H1 (cell line): ENCODE measurements around the gene KRT35. TPM values are rescaled to one million over a fixed set of nuclear protein-coding genes. Genes with fewer than 3 reads are reported as not detected.
A peak's percentile ranks its signal among the peaks of the same experiment; 100 is the strongest.

Experiments used
- CTCF ChIA-PET: fragments of 300-600 bp; sonication (Branson Sonifier 250); formaldehyde crosslinking; loops from one replicate; lab custom pipeline; 2021; ENCODE audit not compliant: partially characterized antibody; lab: Charles Lee
- POLR2A ChIA-PET: fragments of 300-600 bp; sonication (Branson Sonifier 250); formaldehyde crosslinking; loops from one replicate; lab custom pipeline; 2021; ENCODE audit warnings: inconsistent platforms; ENCODE audit not compliant: partially characterized antibody; lab: Charles Lee
- DNase-seq, 2 experiments: peaks; one replicate each; pipeline versions ENCODE4 v3.0.0 to v3.0.0-alpha.2; 2010 to 2022; ENCODE audit warnings: low spot score in 2 of 2, low read depth in 1 of 2, mixed read lengths in 1 of 2
- FAIRE-seq: peaks from 2 replicates; lab custom pipeline; 2011; peaks lifted over from hg19 to GRCh38; lab: Jason Lieb, UNC
- H2AFZ ChIP-seq: 2 replicates; pipeline ENCODE4 v1.8.1; 2012; ENCODE audit warnings: low read length, inconsistent platforms
- H2AK5ac ChIP-seq: 2 replicates; pipeline ENCODE4 v1.6.1; 2013; ENCODE audit warnings: low read depth, low read length
- H2BK120ac ChIP-seq: replicated peaks from 2 replicates; pipeline ENCODE3; 2013; ENCODE audit warnings: low read depth, low read length, inconsistent platforms
- H2BK12ac ChIP-seq: 2 replicates; pipeline ENCODE4 v1.6.1; 2013; ENCODE audit warnings: low read depth, low read length
- H2BK15ac ChIP-seq: 2 replicates; pipeline ENCODE4 v1.6.1; 2013; ENCODE audit warnings: low read length
- H2BK20ac ChIP-seq: 2 replicates; pipeline ENCODE4 v1.6.1; 2013; ENCODE audit warnings: low read length
- H2BK5ac ChIP-seq: 2 replicates; pipeline ENCODE4 v1.6.1; 2013; ENCODE audit warnings: low read depth, low read length
- H3K14ac ChIP-seq: 2 replicates; pipeline ENCODE4 v1.6.1; 2013; ENCODE audit warnings: inconsistent platforms; ENCODE audit not compliant: insufficient read length
- H3K18ac ChIP-seq: 2 replicates; pipeline ENCODE4 v1.6.1; 2013; ENCODE audit warnings: low read length; ENCODE audit errors: extremely low read depth
- H3K23ac ChIP-seq: 2 replicates; pipeline ENCODE4 v1.6.1; 2013; ENCODE audit warnings: inconsistent platforms; ENCODE audit not compliant: insufficient read length
- H3K23me2 ChIP-seq: 2 replicates; pipeline ENCODE4 v1.6.1; 2013; ENCODE audit warnings: low read depth, low read length
- H3K27ac ChIP-seq: 2 replicates; pipeline ENCODE4 v1.6.1; 2011; ENCODE audit warnings: low read depth, low read length, inconsistent platforms
- H3K27me3 ChIP-seq, 4 experiments: replicated peaks in 1 of 4; 1 replicate in 1 of 4; 2 replicates in 3 of 4; pipeline versions ENCODE4 v1.6.1 to v1.8.1; 2011 to 2013; ENCODE audit warnings: low read length in 3 of 4, mild to moderate bottlenecking in 3 of 4, inconsistent platforms in 2 of 4, mixed read lengths in 2 of 4, moderate library complexity in 1 of 4; ENCODE audit not compliant: control insufficient read depth in 3 of 4, insufficient read depth in 3 of 4; ENCODE audit errors: extremely low read depth in 1 of 4
- H3K36me3 ChIP-seq, 4 experiments: 2 replicates each; pipeline versions ENCODE4 v1.6.1 to v1.8.1; 2011 to 2013; ENCODE audit warnings: mild to moderate bottlenecking in 4 of 4, low read length in 3 of 4, moderate library complexity in 2 of 4, control low read depth in 1 of 4, inconsistent platforms in 1 of 4; ENCODE audit not compliant: insufficient read depth in 4 of 4, control insufficient read depth in 2 of 4
- H3K4ac ChIP-seq: replicated peaks from 2 replicates; pipeline ENCODE3; 2013; ENCODE audit warnings: low read length, low read depth, mixed read lengths, inconsistent platforms; ENCODE audit not compliant: insufficient read length
- H3K4me1 ChIP-seq, 4 experiments: replicated peaks in 1 of 4; 1 replicate in 1 of 4; 2 replicates in 3 of 4; pipeline versions ENCODE4 v1.6.1 to v1.8.1; 2011 to 2013; ENCODE audit warnings: low read length in 3 of 4, inconsistent platforms in 2 of 4, mixed read lengths in 1 of 4; ENCODE audit not compliant: insufficient read depth in 4 of 4, control insufficient read depth in 3 of 4
- H3K4me2 ChIP-seq, 2 experiments: 2 replicates each; pipeline versions ENCODE4 v1.6.1 to v1.8.1; 2011 to 2013; ENCODE audit warnings: low read depth in 2 of 2, low read length in 2 of 2, control low read depth in 1 of 2, inconsistent platforms in 1 of 2, mild to moderate bottlenecking in 1 of 2; ENCODE audit not compliant: insufficient read depth in 1 of 2
- H3K4me3 ChIP-seq, 4 experiments: fragments of 200-600, 300-600 bp in 1 of 4; sonication (generic), shearing (Covaris generic), sonication (Bioruptor Twin) in 1 of 4; 2 replicates each; pipeline versions ENCODE4 v1.5.1 to v1.8.1; 2011 to 2016; ENCODE audit warnings: low read length in 4 of 4, low read depth in 3 of 4, control low read depth in 2 of 4, inconsistent platforms in 2 of 4, mild to moderate bottlenecking in 2 of 4, mixed read lengths in 1 of 4, moderate library complexity in 1 of 4; ENCODE audit not compliant: insufficient read depth in 2 of 4; ENCODE audit errors: extremely low read depth in 1 of 4
- H3K56ac ChIP-seq: replicated peaks from 2 replicates; pipeline ENCODE3; 2013; ENCODE audit warnings: low read depth, mild to moderate bottlenecking, mixed read lengths, low read length, inconsistent platforms; ENCODE audit not compliant: insufficient read length
- H3K79me1 ChIP-seq: 2 replicates; pipeline ENCODE4 v1.6.1; 2013; ENCODE audit warnings: low read depth, low read length, control low read depth
- H3K79me2 ChIP-seq, 2 experiments: 2 replicates each; pipeline versions ENCODE4 v1.6.1 to v1.8.1; 2012 to 2013; ENCODE audit warnings: low read length in 2 of 2, mild to moderate bottlenecking in 2 of 2, inconsistent platforms in 1 of 2; ENCODE audit not compliant: insufficient read depth in 2 of 2, control insufficient read depth in 1 of 2
- H3K9ac ChIP-seq, 4 experiments: replicated peaks in 1 of 4; 1 replicate in 1 of 4; 2 replicates in 3 of 4; pipeline versions ENCODE4 v1.6.1 to v1.8.1; 2011 to 2013; ENCODE audit warnings: low read depth in 3 of 4, low read length in 3 of 4, control low read depth in 2 of 4, mild to moderate bottlenecking in 2 of 4, moderate library complexity in 2 of 4, inconsistent platforms in 1 of 4; ENCODE audit errors: extremely low read depth in 1 of 4
- H3K9me3 ChIP-seq, 2 experiments: 2 replicates each; pipeline versions ENCODE4 v1.6.1 to v1.8.1; 2012 to 2013; ENCODE audit warnings: mild to moderate bottlenecking in 2 of 2, moderate library complexity in 2 of 2, control low read depth in 1 of 2, inconsistent platforms in 1 of 2, low read depth in 1 of 2, low read length in 1 of 2, mixed read lengths in 1 of 2; ENCODE audit not compliant: insufficient read depth in 2 of 2
- H4K20me1 ChIP-seq, 2 experiments: replicated peaks in 1 of 2; 2 replicates each; pipeline versions ENCODE3 to v1.8.1; 2011 to 2013; ENCODE audit warnings: inconsistent platforms in 2 of 2, low read length in 2 of 2, mild to moderate bottlenecking in 1 of 2; ENCODE audit not compliant: insufficient read depth in 2 of 2, control insufficient read depth in 1 of 2
- H4K5ac ChIP-seq: 2 replicates; pipeline ENCODE4 v1.6.1; 2013; ENCODE audit warnings: low read length, low read depth, mixed read lengths, inconsistent platforms; ENCODE audit not compliant: insufficient read length
- H4K8ac ChIP-seq: 2 replicates; pipeline ENCODE4 v1.8.0; 2013; ENCODE audit warnings: mild to moderate bottlenecking, moderate library complexity, low read length, inconsistent platforms; ENCODE audit not compliant: insufficient read depth; ENCODE audit errors: extremely low read depth
- H4K91ac ChIP-seq: replicated peaks from 2 replicates; pipeline ENCODE3; 2013; ENCODE audit warnings: low read length, mixed read lengths, inconsistent platforms; ENCODE audit not compliant: insufficient read length
- CTBP2 ChIP-seq: IDR thresholded peaks from 2 replicates; pipeline ENCODE4 v1.7.0; 2011; ENCODE audit warnings: borderline replicate concordance, mild to moderate bottlenecking, moderate library complexity, mixed read lengths, low read length; ENCODE audit not compliant: insufficient read depth, insufficient read length
- HDAC6 ChIP-seq: IDR thresholded peaks from one replicate; pipeline ENCODE4 v1.7.1; 2012; ENCODE audit warnings: low read depth, mild to moderate bottlenecking, inconsistent platforms, low read length, moderate library complexity
- KDM1A ChIP-seq: fragments of 200-600, 300-600 bp; sonication (generic); IDR thresholded peaks from 2 replicates; pipeline ENCODE4 v1.7.1; 2016; ENCODE audit warnings: mild to moderate bottlenecking, low read length, borderline replicate concordance
- RAD21 ChIP-seq, 2 experiments: IDR thresholded peaks in 1 of 2; conservative IDR thresholded peaks in 1 of 2; 2 replicates each; pipeline ENCODE4 v1.6.1; 2011; ENCODE audit warnings: low read depth in 2 of 2, low read length in 2 of 2, improper control_type of control experiment in 1 of 2, inconsistent platforms in 1 of 2, mild to moderate bottlenecking in 1 of 2, moderate library complexity in 1 of 2
- TAF7 ChIP-seq: optimal IDR thresholded peaks from 2 replicates; pipeline ENCODE3; 2011; ENCODE audit warnings: low read depth, mild to moderate bottlenecking, inconsistent platforms, low read length, moderate library complexity, borderline replicate concordance
- YY1 ChIP-seq: IDR thresholded peaks from 2 replicates; pipeline ENCODE4 v1.6.1; 2011; ENCODE audit warnings: low read depth, mild to moderate bottlenecking, low read length
- WGBS, 2 experiments: shearing (Covaris generic) in 1 of 2; methylation state at CpG; one replicate each; pipeline versions ENCODE4 v1.1.6 to v1.1.7; 2013 to 2015; ENCODE audit warnings: low lambda C conversion rate in 2 of 2, mixed read lengths in 2 of 2, inconsistent platforms in 1 of 2, low coverage in 1 of 2, missing lambda C conversion rate in 1 of 2; ENCODE audit not compliant: insufficient replicate concordance in 2 of 2, insufficient coverage in 1 of 2, insufficient read length in 1 of 2; ENCODE audit errors: extremely low coverage in 1 of 2, missing lambda C conversion rate in 1 of 2; 5-methylcytosine and 5-hydroxymethylcytosine counted together
- polyA plus RNA-seq, 7 experiments: library from polyadenylated mRNA; depleted of rRNA in 3 of 7; stranded (reverse) in 5 of 7; unstranded in 2 of 7; fragments of >200 nt in 5 of 7; fragments of 200-250 nt in 2 of 7; gene quantifications; 1 replicate in 5 of 7; 2 replicates in 1 of 7; 4 replicates in 1 of 7; pipeline versions ENCODE4 v1.2.1 to v1.2.3, GENCODE V29; 2011 to 2013; ENCODE audit warnings: missing spikeins in 2 of 7, mixed read lengths in 2 of 7
- total RNA-seq: library from RNA; stranded (reverse); fragmentation: NEBNext Ultra II Directional; extraction: Animal tissue kit (Norgen Biotek cat#: 25700); gene quantifications from 2 replicates; pipeline ENCODE4 v1.2.1, GENCODE V29; 2021
- TF ChIP-seq, protein P1 (sequence below), 3 experiments: IDR thresholded peaks; 1 replicate in 2 of 3; 2 replicates in 1 of 3; pipeline versions ENCODE4 v1.5.1 to v1.6.1; 2011; ENCODE audit warnings: low read length in 3 of 3, mild to moderate bottlenecking in 3 of 3, inconsistent platforms in 2 of 3, low read depth in 1 of 3, moderate library complexity in 1 of 3; ENCODE audit not compliant: insufficient read depth in 1 of 3; ENCODE audit errors: control extremely low read depth in 1 of 3

Gene KRT35
- total and polyA plus RNA-seq, 2 of the 8 experiments (the other 6 are each of a cell fraction or from before 2014, with no cell fraction given) = not detected

DNA sequence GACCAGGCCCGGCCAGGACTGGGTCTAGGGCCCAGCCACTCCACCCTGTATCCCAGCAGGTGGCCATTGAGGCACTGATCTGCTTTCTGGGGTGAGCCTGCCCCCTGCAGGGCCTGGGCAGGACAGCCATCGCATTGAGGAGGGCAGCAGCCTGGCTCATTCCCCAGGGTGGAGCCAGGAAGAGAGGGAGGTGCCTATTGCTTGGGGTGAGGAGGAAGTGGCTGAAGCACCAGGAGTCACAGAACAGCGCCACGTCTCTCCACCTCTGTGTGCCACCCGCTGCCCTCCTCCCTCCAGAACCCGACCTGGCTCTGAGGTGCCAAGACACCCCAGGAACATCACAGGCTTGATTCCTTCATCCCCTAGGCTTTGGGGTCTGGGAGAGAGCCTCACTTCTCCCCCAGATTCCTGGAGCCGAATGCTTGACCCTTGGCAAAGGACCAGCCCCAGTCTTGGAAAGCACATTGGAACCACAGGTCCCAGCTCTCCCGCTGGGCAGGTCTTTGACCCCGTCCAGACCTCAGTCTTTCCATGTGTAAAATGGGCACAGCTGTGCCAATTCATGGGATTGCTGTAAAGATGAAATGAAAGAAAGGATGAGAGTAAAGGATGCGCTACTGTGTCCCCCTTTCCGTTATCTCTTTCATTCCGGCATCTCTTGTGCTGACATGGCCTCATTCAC, 16.0 kb upstream of the KRT35 start:
- Histone ChIP-seq H3K18ac (0 out of 2 replicates have a peak overlapping the region, but pooled peaks have one; percentile 13), H3K4me2 (no peak overlapping the region; a peak in 1 of 4 replicates), H3K27ac (no peak overlapping the region), H2BK5ac (0 out of 2 replicates have a peak overlapping the region, but pooled peaks have one; percentile 39), H3K56ac (no peak overlapping the region), H2BK12ac (peak overlapping the region; percentile 87; the same call in 1 of the 2 replicates), H4K8ac (peak overlapping the region; percentile 22; the same call in 1 of the 2 replicates), H4K5ac (no peak overlapping the region), H3K4me1 (peaks cover 0 to 19% (median 12%) of the 10 kb centered on the region in 4 experiments; a peak in 6 of 7 replicates), H2BK15ac (0 out of 2 replicates have a peak overlapping the region, but pooled peaks have one; percentile 18), H3K79me2 (no peaks in the 10 kb centered on the region), H3K23me2 (no peaks in the 10 kb centered on the region), H2BK20ac (peak overlapping the region; percentile 48), H3K4me3 (no peak overlapping the region), H4K20me1 (no peaks in the 10 kb centered on the region), H3K14ac (no peak overlapping the region), H3K27me3 (no peaks in the 10 kb centered on the region), H3K36me3 (no peaks in the 10 kb centered on the region), H4K91ac (peak overlapping the region; percentile 75), H2AK5ac (no peak overlapping the region), H2BK120ac (no peak overlapping the region), H2AFZ (peak overlapping the region; percentile 74), H3K23ac (no peak overlapping the region), H3K79me1 (no peaks in the 10 kb centered on the region), H3K9ac (no peak overlapping the region), H3K9me3 (no peaks in the 10 kb centered on the region), H3K4ac (peak overlapping the region; percentile 58)
- ChIA-PET CTCF (interaction anchor here (0.7 to 33.9 kb wide), 19 partner anchors 8 to 638 kb away, joined by 3 to 427 read pairs (median 6); partner anchors contain the start of genes KRT13, KRT19, KRT35 and KRT36), POLR2A (interaction anchor here (1.7 to 3.7 kb wide), 6 partner anchors 13 to 52 kb away, joined by 4 to 19 read pairs (median 7); partner anchors contain the start of gene KRT19)
- DNase-seq (peak; percentile 68 to 84), FAIRE-seq (no peak)
- TF ChIP-seq CTBP2 (no peak), TAF7 (no peak), HDAC6 (no peak), RAD21 (IDR thresholded peaks at IDR 0.05 in 1 of 2, conservative IDR thresholded peaks at IDR 0.05 in 1 of 2; ENCODE audit: low read depth in 2 of 2, low read length in 2 of 2) (peak; percentile 80 to 92), YY1 (peak; percentile 52; the same call in 1 of the 2 replicates), KDM1A (peak; percentile 94)
- TF ChIP-seq, protein P1, sequence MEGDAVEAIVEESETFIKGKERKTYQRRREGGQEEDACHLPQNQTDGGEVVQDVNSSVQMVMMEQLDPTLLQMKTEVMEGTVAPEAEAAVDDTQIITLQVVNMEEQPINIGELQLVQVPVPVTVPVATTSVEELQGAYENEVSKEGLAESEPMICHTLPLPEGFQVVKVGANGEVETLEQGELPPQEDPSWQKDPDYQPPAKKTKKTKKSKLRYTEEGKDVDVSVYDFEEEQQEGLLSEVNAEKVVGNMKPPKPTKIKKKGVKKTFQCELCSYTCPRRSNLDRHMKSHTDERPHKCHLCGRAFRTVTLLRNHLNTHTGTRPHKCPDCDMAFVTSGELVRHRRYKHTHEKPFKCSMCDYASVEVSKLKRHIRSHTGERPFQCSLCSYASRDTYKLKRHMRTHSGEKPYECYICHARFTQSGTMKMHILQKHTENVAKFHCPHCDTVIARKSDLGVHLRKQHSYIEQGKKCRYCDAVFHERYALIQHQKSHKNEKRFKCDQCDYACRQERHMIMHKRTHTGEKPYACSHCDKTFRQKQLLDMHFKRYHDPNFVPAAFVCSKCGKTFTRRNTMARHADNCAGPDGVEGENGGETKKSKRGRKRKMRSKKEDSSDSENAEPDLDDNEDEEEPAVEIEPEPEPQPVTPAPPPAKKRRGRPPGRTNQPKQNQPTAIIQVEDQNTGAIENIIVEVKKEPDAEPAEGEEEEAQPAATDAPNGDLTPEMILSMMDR (IDR thresholded peaks at IDR 0.05; ENCODE audit: control extremely low read depth in 1 of 3, insufficient read depth in 1 of 3, low read depth in 1 of 3, low read length in 3 of 3) = peak; percentile 82 to 94 (median 88)
- 78% methylated on average over 12 of the region's 12 CpGs; no CpG with 5 or more reads in 1 of the 2 experiments for WGBS, 2 experiments
